ENCODE data around the gene OR8K3.

OR8K3 gene

GRCh38 chr11:56314844-56315243, at the start of gene OR8K3:
Gene OR8K3 (plus strand): TSS chr11:56315144. CDS start chr11:56318307, 3,163 bp downstream.
- no peak for DNase-seq

DNA sequence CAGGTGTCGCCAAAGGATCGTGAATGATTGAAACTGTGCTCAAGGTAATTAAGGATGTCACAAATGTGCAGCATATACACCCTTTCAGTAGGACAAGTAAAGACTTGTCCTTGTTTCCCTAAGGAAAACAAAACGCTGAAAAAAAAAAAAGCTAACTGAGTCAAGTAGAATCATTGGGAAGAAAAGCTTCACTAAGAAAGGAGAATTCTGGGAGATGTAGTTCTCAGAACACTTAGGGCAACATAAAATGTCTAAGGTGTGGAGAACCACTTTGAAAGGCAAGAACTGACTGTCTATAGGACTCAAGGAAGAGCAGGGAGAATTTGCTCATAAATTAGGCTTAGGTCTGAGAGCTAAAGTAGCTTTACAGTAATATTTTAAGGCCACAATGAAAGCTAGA, 43.9 kb upstream of the OR8K3 start:
- no peak for DNase-seq

DNA sequence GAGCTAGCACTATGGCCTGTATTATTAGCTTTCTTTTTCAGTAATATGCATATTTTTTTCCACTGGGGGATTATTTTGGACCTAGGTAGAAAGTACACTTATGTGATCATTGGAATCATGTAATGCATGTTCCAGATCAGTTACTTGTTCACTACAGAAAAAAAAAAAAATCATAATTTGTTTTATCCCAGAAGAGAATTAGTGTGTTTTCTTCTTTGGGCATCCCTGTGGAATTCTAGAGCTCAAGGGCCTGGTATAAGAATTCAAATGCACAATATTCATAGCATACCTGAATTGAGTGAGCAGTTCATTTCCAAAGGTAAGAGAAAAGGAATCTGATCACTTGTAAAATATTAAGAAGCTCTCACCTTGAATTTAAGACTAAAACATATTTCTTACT, 41.1 kb upstream of the OR8K3 start, which contains the start of gene OR5T1:
OR5T1 (plus strand) TSS at position 301 of the 400 bp plus-strand sequence. CDS start 1,485 bp downstream, outside the sequence.
- no peak for DNase-seq

DNA sequence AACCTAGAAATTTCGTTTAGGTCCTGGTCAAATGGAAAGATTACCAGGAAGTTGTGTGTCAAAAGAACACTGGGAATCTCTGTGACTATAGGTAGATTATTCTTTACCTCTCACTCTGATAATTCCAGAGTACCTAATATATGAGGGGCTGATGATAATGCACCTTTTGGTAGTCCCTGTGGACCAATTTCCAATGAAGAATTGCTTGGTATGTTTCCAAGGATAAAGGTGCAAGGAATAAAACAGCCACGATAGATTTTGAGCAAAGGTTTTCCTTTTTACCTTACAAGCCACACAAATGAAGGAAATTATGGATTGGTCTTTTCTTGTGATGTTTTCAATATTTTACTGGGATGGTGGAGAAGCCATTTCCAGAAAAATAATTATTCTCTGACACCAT, 22.8 kb upstream of the OR8K3 start, which contains the start of gene OR8H1:
OR8H1 (minus strand) TSS at position 101 of the 400 bp plus-strand sequence. CDS start 1,192 bp downstream, outside the sequence.
- no peak for DNase-seq

- no peak for DNase-seq
These were observed 18.0 kb upstream of the OR8K3 start for GRCh38 chr11:56296898-56297297.

DNA sequence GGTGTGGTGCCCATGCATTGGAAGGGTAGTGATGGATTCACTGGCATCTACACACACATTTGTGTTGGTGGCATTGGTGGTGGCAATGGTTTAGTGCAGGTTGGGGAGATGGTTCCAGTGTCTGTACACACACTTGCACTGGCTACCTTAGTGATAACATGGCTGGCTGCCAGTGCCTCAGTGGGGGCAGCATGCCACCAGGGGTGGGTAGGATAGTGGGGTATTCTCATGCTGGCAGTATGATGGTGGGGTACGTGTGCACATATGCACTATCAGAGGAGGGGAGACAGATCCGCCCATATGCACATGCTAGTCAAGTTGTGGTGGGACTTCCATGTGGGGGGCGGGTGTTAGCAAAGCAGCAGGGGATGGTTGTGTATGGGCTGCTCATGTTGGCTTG, 7.1 kb upstream of the OR8K3 start:
- no peak for DNase-seq

DNA sequence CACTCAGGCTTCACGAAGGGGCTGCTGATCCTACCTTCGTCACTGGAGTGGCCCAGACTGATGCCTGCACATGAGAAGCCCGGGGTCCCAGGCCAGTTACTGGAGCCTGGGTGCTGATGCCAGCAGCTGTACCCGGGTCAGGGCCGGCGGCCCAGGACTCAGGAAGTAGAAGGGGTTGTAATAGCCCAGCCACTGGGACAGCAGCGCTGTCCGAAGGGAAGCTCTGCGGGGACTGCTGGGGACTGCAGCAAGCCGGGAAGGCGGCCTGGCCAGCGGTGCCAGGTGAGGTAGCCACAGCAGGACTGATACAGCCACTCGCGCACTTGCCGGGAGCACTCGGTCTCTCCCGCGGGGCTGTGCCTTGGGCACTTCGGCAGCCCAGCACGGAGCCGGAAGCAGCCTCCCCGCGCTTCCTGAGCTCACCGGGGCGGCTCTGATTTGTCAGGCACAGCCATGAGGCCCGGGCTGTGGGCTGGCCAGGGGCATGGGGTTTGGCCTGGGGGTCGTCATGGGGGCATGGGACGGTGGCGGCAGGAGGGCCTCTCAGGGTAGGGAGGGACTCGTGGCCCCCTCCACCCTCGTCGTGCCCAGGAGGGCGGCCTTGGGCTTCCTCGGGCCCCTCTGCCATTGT, 17.0 kb downstream of the OR8K3 start:
- no peak for DNase-seq

GRCh38 chr11:56333156-56333555, 18.2 kb downstream of the OR8K3 start:
- DNase-seq: no peak

DNA sequence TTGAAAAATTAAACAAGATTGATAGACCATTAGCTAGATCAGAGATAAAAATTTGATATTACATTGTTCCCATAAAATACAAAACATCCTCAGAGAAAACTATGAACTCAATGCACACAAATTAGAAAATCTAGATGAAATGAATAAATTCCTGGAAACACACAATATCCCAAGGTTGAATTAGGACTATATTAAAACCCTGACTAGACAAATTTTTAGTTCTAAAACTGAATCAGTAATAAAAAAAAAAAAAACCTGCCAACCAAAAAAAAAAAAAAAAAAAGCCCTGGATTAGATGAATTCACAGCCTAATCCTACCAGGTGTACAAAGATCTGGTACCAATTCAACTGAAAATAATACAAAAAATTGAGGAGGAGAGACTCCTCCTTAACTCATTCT, 25.3 kb downstream of the OR8K3 start:
- no peak for DNase-seq

GRCh38 chr11:56345739-56346138, 30.8 kb downstream of the OR8K3 start, which contains the start of gene OR8K1:
Gene OR8K1 (plus strand): TSS chr11:56346039. CDS start chr11:56346039, 0 bp downstream.
- no peak for DNase-seq

GRCh38 chr11:56353991-56354390, 39.0 kb downstream of the OR8K3 start, which contains the start of gene OR8J1:
Gene OR8J1 (plus strand): TSS chr11:56354291. CDS start chr11:56360247, 5,956 bp downstream.
- no peak for DNase-seq

All from CD4-positive, alpha-beta T cell treated with Interferon alpha-2 for 1 hour (primary cell).